Measurements from ENCODE around the gene APP. TPM values are rescaled to one million over a fixed set of nuclear protein-coding genes. Genes with fewer than 3 reads are reported as not detected.

APP gene
- total RNA-seq, 2 experiments from 2014 or later = 0.55 TPM; not detected in 1

DNA sequence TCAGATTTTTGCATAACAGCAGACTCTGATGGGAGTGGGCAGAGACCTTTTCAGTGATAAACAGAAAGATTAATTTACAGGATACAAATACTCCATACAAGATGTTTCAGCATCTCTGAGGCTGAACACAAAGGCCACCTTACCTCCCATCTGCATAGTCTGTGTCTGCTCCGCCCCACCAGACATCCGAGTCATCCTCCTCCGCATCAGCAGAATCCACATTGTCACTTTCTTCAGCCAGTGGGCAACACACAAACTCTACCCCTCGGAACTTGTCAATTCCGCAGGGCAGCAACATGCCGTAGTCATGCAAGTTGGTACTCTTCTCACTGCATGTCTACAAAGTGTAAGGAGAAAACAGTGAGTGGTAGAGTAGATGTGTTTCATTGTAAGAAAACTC is 119.7 kb downstream of the APP start:
- intact Hi-C loops (cut with micrococcal nuclease; ENCODE audit: unreplicated experiment) = no loop called here
- Histone ChIP-seq H3K36me3 (ENCODE audit: insufficient read depth, low read length) (no peaks in the 10 kb centered on the region), H3K9me3 (ENCODE audit: low read length) (no peaks in the 10 kb centered on the region), H3K4me3 (ENCODE audit: low read depth, low read length, poor library complexity, severe bottlenecking) (no peak overlapping the region), H3K9me2 (ENCODE audit: insufficient read depth, low read length) (no peaks in the 10 kb centered on the region), H2AFZ (ENCODE audit: low read length) (no peak overlapping the region), H3K79me2 (ENCODE audit: insufficient read depth, low read depth, low read length) (no peaks in the 10 kb centered on the region), H4K20me1 (ENCODE audit: insufficient read depth, low read length) (no peaks in the 10 kb centered on the region), H3K27ac (ENCODE audit: low read depth, low read length, poor library complexity, severe bottlenecking) (no peak overlapping the region), H3K4me1 (ENCODE audit: insufficient read depth, low read length, poor library complexity, severe bottlenecking) (no peaks in the 10 kb centered on the region), H3K4me2 (ENCODE audit: low read length) (no peak overlapping the region)
- BruUV-seq (replicated peaks) = no TSS peak
- ChIA-PET POLR2A (no interaction called here), CTCF (ENCODE audit: unreplicated experiment) (no interaction called here)
- TF ChIP-seq EZH2phosphoT487 (IDR thresholded peaks at IDR 0.05; ENCODE audit: borderline replicate concordance, low read depth, low read length) = no peak
- TF ChIP-seq, protein P1, sequence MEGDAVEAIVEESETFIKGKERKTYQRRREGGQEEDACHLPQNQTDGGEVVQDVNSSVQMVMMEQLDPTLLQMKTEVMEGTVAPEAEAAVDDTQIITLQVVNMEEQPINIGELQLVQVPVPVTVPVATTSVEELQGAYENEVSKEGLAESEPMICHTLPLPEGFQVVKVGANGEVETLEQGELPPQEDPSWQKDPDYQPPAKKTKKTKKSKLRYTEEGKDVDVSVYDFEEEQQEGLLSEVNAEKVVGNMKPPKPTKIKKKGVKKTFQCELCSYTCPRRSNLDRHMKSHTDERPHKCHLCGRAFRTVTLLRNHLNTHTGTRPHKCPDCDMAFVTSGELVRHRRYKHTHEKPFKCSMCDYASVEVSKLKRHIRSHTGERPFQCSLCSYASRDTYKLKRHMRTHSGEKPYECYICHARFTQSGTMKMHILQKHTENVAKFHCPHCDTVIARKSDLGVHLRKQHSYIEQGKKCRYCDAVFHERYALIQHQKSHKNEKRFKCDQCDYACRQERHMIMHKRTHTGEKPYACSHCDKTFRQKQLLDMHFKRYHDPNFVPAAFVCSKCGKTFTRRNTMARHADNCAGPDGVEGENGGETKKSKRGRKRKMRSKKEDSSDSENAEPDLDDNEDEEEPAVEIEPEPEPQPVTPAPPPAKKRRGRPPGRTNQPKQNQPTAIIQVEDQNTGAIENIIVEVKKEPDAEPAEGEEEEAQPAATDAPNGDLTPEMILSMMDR (conservative IDR thresholded peaks at IDR 0.05; ENCODE audit: low read length) = no peak
- DNase-seq (ENCODE audit: low spot score) = no peak

DNA sequence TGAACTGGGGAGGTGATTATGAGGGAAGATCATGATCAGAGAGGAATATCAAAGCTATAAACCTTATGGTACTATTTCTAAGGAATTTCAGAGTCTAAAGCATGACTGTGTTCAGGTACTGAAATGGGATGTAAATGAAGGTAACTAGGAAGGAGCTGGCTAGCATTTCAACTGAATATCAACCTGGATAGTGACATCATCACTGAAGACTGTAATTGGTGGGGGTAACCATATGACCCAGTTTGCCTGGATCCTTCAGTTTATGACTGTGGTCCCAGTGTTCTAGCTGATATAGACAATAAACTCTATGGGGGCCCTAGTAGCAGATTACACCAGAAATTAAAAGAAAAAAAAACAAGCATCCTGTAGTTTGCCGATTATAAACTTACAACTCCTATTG is 120.8 kb downstream of the APP start:
- BruUV-seq (replicated peaks) = no TSS peak

DNA sequence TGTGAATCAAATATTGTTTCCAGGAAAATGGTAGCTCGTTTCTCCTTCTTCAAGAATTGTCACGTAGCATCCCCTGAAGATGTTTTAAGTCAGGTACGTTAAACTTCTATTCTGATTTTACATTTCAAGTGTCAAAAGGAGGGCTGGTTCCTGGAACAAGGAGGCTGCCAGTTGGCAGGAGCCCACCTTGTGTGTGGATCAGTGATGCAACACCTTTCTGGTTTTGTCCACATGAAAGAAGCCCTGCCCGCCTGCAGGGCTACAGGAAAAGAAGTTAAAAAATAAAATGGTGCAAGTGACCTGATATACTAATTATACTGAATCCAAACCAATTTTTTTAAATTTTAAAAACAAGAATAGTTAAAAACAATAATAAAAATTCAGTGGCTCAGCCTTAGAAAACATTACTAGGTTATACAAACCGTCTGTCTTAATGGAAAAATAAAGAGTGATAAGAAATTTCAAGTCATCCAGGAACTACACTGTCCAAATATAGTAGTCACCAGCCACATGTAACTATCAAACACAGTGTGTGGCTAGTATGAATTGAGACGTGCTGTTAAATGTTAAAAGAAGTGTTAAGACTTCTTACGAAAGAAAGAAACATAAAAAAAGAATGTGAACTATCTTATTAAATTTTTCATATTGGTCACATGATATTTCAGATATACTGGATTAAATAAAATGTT is 123.1 kb downstream of the APP start:
- intact Hi-C loops (cut with micrococcal nuclease; ENCODE audit: unreplicated experiment) = no loop called here
- ChIA-PET POLR2A (no interaction called here), CTCF (ENCODE audit: unreplicated experiment) (no interaction called here)
- DNase-seq (ENCODE audit: low spot score) = no peak
- no peak overlapping the region for H3K4me2 ChIP-seq (ENCODE audit: low read length)
- no peaks in the 10 kb centered on the region for H3K4me1 ChIP-seq (ENCODE audit: insufficient read depth, low read length, poor library complexity, severe bottlenecking)
- no peak overlapping the region for H2AFZ ChIP-seq (ENCODE audit: low read length)
- no peaks in the 10 kb centered on the region for H3K79me2 ChIP-seq (ENCODE audit: insufficient read depth, low read depth, low read length)
- no peak for TF ChIP-seq EZH2phosphoT487 (IDR thresholded peaks at IDR 0.05; ENCODE audit: borderline replicate concordance, low read depth, low read length)
- TF ChIP-seq, protein P1 (conservative IDR thresholded peaks at IDR 0.05; ENCODE audit: low read length) = no peak
- no peaks in the 10 kb centered on the region for H4K20me1 ChIP-seq (ENCODE audit: insufficient read depth, low read length)
- H3K9me3 ChIP-seq (ENCODE audit: low read length) = no peaks in the 10 kb centered on the region
- H3K36me3 ChIP-seq (ENCODE audit: insufficient read depth, low read length) = no peaks in the 10 kb centered on the region
- H3K9me2 ChIP-seq (ENCODE audit: insufficient read depth, low read length) = no peaks in the 10 kb centered on the region
- H3K4me3 ChIP-seq (ENCODE audit: low read depth, low read length, poor library complexity, severe bottlenecking) = no peak overlapping the region
- H3K27ac ChIP-seq (ENCODE audit: low read depth, low read length, poor library complexity, severe bottlenecking) = no peak overlapping the region
- no TSS peak for BruUV-seq (replicated peaks)

More for the DNA sequence above, 120.8 kb downstream of the APP start:
- Histone ChIP-seq H4K20me1 (ENCODE audit: insufficient read depth, low read length) (no peaks in the 10 kb centered on the region), H3K27ac (ENCODE audit: low read depth, low read length, poor library complexity, severe bottlenecking) (no peak overlapping the region), H2AFZ (ENCODE audit: low read length) (no peak overlapping the region), H3K9me2 (ENCODE audit: insufficient read depth, low read length) (no peaks in the 10 kb centered on the region), H3K4me1 (ENCODE audit: insufficient read depth, low read length, poor library complexity, severe bottlenecking) (no peaks in the 10 kb centered on the region), H3K4me3 (ENCODE audit: low read depth, low read length, poor library complexity, severe bottlenecking) (no peak overlapping the region), H3K79me2 (ENCODE audit: insufficient read depth, low read depth, low read length) (no peaks in the 10 kb centered on the region), H3K4me2 (ENCODE audit: low read length) (no peak overlapping the region), H3K9me3 (ENCODE audit: low read length) (no peaks in the 10 kb centered on the region), H3K36me3 (ENCODE audit: insufficient read depth, low read length) (no peaks in the 10 kb centered on the region)
- POLR2A ChIA-PET = no interaction called here
- no peak for DNase-seq (ENCODE audit: low spot score)
- CTCF ChIA-PET (ENCODE audit: unreplicated experiment) = no interaction called here
- TF ChIP-seq, protein P1 (conservative IDR thresholded peaks at IDR 0.05; ENCODE audit: low read length) = no peak
- no peak for TF ChIP-seq EZH2phosphoT487 (IDR thresholded peaks at IDR 0.05; ENCODE audit: borderline replicate concordance, low read depth, low read length)
- intact Hi-C loops (cut with micrococcal nuclease; ENCODE audit: unreplicated experiment) = no loop called here
